Muscle layer of duodenum (tissue), 2 donors: ENCODE data around the gene RRBP1.
"Not testable (repeated sequence)": the region's sequence is repeated elsewhere in the genome, so short reads cannot be mapped to it uniquely, and the experiment has no call there.

ENCODE experiments used
- H3K27ac ChIP-seq: one replicate; pipeline ENCODE4 v1.7.0; 2013; ENCODE audit warnings: mild to moderate bottlenecking, low read length
- H3K27me3 ChIP-seq: one replicate; pipeline ENCODE4 v1.7.0; 2013; ENCODE audit warnings: low read depth, mild to moderate bottlenecking, control low read depth, low read length
- H3K36me3 ChIP-seq, 2 donors: one replicate each; pipeline ENCODE4 v1.7.0; 2013; ENCODE audit warnings: low read length in 2 of 2, control low read depth in 1 of 2, mild to moderate bottlenecking in 1 of 2; ENCODE audit not compliant: insufficient read depth in 2 of 2, control insufficient read depth in 1 of 2
- H3K4me1 ChIP-seq, 2 donors: one replicate each; pipeline ENCODE4 v1.7.0; 2013; ENCODE audit warnings: low read length in 2 of 2, mild to moderate bottlenecking in 2 of 2, control low read depth in 1 of 2, moderate library complexity in 1 of 2; ENCODE audit not compliant: insufficient read depth in 2 of 2, control insufficient read depth in 1 of 2
- H3K4me3 ChIP-seq, 2 donors: one replicate each; pipeline ENCODE4 v1.7.0; 2013; ENCODE audit warnings: low read length in 2 of 2, low read depth in 1 of 2, mild to moderate bottlenecking in 1 of 2
- H3K9me3 ChIP-seq, 2 donors: one replicate each; pipeline ENCODE4 v1.7.0; 2013; ENCODE audit warnings: low read length in 2 of 2, control low read depth in 1 of 2, mild to moderate bottlenecking in 1 of 2; ENCODE audit not compliant: control insufficient read depth in 1 of 2
- donor health status: healthy.

Gene RRBP1

GRCh38 chr20:17716331-17716730, 34.3 kb upstream of the RRBP1 start:
- no peaks in the 10 kb centered on the region for H3K27me3 ChIP-seq
- no peaks in the 10 kb centered on the region for H3K36me3 ChIP-seq
- no peak overlapping the region for H3K4me3 ChIP-seq

GRCh38 chr20:17715075-17715474, 33.0 kb upstream of the RRBP1 start:
- no peaks in the 10 kb centered on the region for H3K36me3 ChIP-seq
- H3K4me1 ChIP-seq: no peaks in the 10 kb centered on the region
- H3K9me3 ChIP-seq: no peaks in the 10 kb centered on the region
- H3K27me3 ChIP-seq: no peaks in the 10 kb centered on the region
- no peak overlapping the region for H3K4me3 ChIP-seq
- no peak overlapping the region for H3K27ac ChIP-seq

More at GRCh38 chr20:17716331-17716730, 34.3 kb upstream of the RRBP1 start:
- Histone ChIP-seq H3K4me1 (no peaks in the 10 kb centered on the region), H3K9me3 (no peaks in the 10 kb centered on the region), H3K27ac (no peak overlapping the region)

GRCh38 chr20:17714597-17714996, 32.6 kb upstream of the RRBP1 start:
- H3K27me3 ChIP-seq: no peaks in the 10 kb centered on the region
- no peaks in the 10 kb centered on the region for H3K9me3 ChIP-seq
- no peaks in the 10 kb centered on the region for H3K36me3 ChIP-seq
- no peaks in the 10 kb centered on the region for H3K4me1 ChIP-seq
- no peak overlapping the region for H3K27ac ChIP-seq
- H3K4me3 ChIP-seq: no peak overlapping the region

DNA sequence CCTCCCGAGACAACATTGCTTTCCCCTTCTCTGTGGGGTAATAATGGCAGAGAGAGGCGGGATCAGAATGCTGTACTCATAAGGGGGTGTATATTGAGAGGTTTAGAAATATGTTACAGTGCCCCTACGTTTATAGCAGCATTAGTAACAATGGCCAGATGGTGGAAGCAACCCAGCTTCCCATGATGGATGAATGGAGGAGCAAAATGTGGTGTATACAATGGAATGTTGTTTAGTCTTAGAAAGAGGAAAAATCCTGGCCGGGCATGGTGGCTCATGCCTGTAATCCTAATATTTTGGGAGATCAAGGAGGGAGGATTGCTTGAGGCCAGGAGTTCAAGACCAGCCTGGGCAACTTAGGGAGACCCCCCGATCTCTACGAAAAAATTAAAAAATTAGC, 30.7 kb upstream of the RRBP1 start:
- no peak overlapping the region for H3K27ac ChIP-seq
- H3K9me3 ChIP-seq: no peaks in the 10 kb centered on the region
- no peaks in the 10 kb centered on the region for H3K27me3 ChIP-seq
- no peak overlapping the region for H3K4me3 ChIP-seq
- H3K36me3 ChIP-seq: no peaks in the 10 kb centered on the region
- H3K4me1 ChIP-seq: no peaks in the 10 kb centered on the region

DNA sequence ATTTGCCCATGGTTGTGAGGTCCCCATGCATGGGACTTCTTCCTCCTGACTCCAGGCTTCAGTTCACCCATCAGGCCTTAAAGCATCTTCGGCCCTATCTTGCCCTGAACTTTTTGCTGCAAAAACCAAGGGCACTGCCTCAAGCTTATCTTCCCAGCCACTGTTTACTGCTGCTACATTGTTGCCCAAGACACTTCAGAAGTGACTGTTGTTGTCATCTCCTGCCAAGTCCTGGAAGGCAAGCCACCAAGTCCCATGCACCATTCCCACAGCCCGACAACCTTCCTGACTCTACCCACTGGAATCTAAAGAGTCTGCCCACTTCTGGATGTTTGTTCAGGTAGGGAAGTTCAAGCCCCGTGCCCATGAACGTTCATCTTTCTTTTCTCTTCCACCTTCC, 30.2 kb upstream of the RRBP1 start:
- Histone ChIP-seq H3K27me3 (no peaks in the 10 kb centered on the region), H3K9me3 (no peaks in the 10 kb centered on the region), H3K4me1 (no peaks in the 10 kb centered on the region), H3K27ac (no peak overlapping the region), H3K36me3 (no peaks in the 10 kb centered on the region), H3K4me3 (no peak overlapping the region)

GRCh38 chr20:17711267-17711627, 29.2 kb upstream of the RRBP1 start:
- Histone ChIP-seq H3K27ac (no peak overlapping the region), H3K4me3 (no peak overlapping the region), H3K9me3 (no peaks in the 10 kb centered on the region), H3K27me3 (no peaks in the 10 kb centered on the region), H3K36me3 (no peaks in the 10 kb centered on the region), H3K4me1 (no peaks in the 10 kb centered on the region)

DNA sequence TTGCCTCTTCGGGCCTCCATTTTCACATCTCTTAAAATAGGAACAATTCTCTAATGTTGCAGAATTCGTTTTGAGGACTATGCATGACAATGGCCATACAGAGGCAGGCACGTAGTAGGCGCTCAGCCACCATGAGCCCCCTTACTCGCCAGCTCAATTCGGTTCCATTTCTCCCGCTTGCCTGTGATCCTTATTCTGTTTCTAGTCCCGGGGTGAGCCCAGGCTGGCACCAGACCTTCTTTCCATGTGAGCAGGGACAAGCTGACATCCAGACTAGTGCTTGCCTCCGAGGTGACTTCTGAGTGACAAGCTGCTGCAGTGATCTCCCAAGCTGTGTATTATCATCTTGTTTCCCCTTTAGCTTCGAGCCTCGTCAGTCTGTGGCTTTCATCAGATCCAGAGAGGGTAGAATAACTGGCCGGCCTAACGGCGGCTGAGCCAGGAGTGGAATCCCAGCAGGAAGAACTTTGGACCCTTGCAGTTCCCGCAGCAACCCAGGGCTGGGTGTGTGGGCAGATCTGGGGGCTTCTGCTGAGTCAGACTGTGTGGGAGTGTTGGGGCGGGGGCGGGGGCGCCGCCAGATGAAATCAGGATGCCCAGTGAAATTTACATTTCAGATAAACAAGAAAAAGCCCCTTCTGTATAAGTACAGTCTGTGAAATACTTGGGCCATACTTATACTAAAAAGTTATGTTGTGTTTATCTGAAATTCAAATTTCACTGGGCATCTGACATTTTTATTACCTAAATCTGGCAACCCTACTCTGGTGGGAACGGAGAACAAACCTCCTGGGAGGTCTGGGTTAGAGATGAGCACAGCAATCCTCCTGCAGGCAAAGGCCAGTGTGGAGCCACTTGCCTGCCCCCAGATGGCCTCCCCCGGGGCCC, 28.6 kb upstream of the RRBP1 start:
- Histone ChIP-seq H3K36me3 (no peaks in the 10 kb centered on the region), H3K4me1 (no peaks in the 10 kb centered on the region), H3K27ac (no peak overlapping the region), H3K4me3 (no peak overlapping the region), H3K27me3 (no peaks in the 10 kb centered on the region), H3K9me3 (no peaks in the 10 kb centered on the region)

DNA sequence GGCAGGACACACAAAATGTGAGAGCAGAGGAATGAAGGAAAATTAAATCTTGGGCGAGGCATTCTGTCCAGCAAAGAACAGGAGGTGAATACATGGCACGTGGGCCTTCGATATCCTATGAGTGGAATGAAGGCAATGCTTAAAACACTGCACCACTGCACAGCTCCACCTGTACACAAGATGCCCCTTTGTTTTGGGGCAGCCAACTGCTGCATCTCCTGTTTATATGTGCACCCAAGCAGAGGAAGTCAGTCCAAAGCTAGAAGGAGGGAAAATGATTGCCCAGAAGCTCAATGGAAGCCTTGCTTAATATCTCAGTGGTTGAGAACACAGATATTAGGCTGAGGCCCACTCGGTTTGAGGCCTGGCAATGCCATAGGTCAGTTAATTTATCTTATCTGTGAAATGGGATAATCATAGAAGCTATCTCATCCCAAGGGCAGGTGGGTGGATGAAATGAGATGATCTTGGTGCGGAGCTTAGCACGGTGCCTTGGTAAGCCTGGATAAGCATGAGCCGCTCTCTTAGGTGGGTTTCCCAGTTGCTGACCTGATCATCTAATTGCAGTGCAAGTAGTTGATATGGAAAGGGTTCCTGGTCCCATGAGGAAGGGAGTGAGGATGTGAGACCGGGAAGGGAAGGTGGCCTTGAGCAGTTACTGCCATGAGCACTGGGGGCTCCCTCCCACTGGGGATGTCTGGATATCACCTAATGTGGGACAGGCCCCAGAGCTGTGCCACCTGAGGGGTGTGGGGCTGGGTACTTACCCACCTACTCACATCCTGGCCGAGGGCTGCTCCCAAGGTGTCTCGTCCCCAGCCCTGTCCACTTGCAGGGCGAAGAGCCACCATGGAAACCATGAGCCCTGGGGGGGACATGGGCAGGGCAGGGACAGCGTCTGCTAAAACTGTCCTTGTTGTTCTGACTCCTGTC, 27.6 kb upstream of the RRBP1 start:
- H3K4me1 ChIP-seq: no peaks in the 10 kb centered on the region
- no peak overlapping the region for H3K27ac ChIP-seq
- H3K36me3 ChIP-seq: no peaks in the 10 kb centered on the region
- H3K9me3 ChIP-seq: no peaks in the 10 kb centered on the region
- H3K27me3 ChIP-seq: no peaks in the 10 kb centered on the region
- no peak overlapping the region for H3K4me3 ChIP-seq

GRCh38 chr20:17708675-17709360, 26.8 kb upstream of the RRBP1 start:
- no peaks in the 10 kb centered on the region for H3K9me3 ChIP-seq
- H3K4me1 ChIP-seq: no peaks in the 10 kb centered on the region
- H3K27me3 ChIP-seq: no peaks in the 10 kb centered on the region
- H3K4me3 ChIP-seq: no peak overlapping the region
- H3K27ac ChIP-seq: no peak overlapping the region
- no peaks in the 10 kb centered on the region for H3K36me3 ChIP-seq

- H3K27me3 ChIP-seq, H3K36me3 ChIP-seq, H3K4me1 ChIP-seq, H3K27ac ChIP-seq, H3K4me3 ChIP-seq, H3K9me3 ChIP-seq: not testable (repeated sequence)
These were observed 25.9 kb upstream of the RRBP1 start for GRCh38 chr20:17707951-17708350.

DNA sequence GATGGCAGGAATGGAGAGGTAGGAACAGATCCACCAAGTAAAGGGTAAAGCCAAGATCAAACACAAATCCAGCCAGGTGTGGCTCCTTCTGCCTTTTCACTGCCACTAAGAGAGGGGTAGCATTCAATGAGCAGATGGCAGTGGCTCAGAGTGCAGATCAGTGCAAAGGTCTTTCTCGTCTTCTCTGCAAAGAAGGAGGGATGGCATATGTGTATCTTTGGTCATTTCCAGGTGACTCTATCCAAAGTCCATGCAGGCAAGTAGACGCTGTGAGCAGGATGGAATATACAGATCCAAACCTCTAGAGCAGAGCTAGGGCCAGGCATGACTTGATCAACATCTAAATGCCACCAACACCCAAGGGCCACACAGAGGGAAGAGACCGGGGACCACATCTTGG, 24.6 kb upstream of the RRBP1 start:
- H3K27ac ChIP-seq: no peak overlapping the region
- no peaks in the 10 kb centered on the region for H3K4me1 ChIP-seq
- no peaks in the 10 kb centered on the region for H3K36me3 ChIP-seq
- H3K9me3 ChIP-seq: no peaks in the 10 kb centered on the region
- H3K27me3 ChIP-seq: no peaks in the 10 kb centered on the region
- no peak overlapping the region for H3K4me3 ChIP-seq
